Body of pancreas (tissue), 4 donors: ENCODE measurements around the gene CAMK4.

Experiments
- POLR2A ChIP-seq, 3 donors: fragments of 450-650 bp; IDR thresholded peaks; one replicate each; pipeline ENCODE4 v1.6.1; 2016; ENCODE audit warnings: antibody characterized with exemption in 3 of 3, mild to moderate bottlenecking in 2 of 3
- TF ChIP-seq, protein P1 (sequence below), 7 experiments: fragments of 450-650 bp in 4 of 7; fragments of 200-600 bp in 3 of 7; sonication (generic) in 3 of 7; IDR thresholded peaks; one replicate each; pipeline ENCODE4 v1.5.1; 2016 to 2019; ENCODE audit warnings: antibody characterized with exemption in 7 of 7

DNA sequence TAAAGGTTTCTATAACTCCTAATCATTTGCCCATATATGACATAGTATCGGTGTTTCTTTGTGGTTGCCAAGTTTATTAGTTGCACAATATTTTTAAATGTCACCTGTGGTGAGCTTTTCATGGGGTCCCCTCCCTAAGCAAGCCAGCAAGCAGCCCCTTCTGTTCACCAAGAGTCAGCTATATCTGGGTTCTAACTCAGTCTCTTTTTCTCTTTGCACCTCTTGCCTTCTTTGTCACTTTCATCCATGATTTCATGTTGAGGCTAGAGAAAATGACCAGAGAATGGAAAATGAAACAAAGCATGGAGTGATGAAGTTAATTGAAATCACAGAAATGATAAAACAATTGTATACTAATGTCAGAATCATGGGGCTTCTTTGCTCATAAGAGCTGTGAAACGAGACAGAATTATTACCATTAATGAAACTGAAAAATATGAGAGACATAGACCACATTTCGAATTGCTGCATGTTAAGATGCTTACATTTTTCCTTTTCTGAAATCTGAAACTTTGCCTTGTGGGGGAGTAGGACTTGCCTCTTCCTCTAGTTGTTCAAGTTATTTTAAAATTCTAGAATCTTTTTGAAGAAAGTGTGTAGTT is 75.7 kb downstream of the CAMK4 start:
- TF ChIP-seq, protein P1, sequence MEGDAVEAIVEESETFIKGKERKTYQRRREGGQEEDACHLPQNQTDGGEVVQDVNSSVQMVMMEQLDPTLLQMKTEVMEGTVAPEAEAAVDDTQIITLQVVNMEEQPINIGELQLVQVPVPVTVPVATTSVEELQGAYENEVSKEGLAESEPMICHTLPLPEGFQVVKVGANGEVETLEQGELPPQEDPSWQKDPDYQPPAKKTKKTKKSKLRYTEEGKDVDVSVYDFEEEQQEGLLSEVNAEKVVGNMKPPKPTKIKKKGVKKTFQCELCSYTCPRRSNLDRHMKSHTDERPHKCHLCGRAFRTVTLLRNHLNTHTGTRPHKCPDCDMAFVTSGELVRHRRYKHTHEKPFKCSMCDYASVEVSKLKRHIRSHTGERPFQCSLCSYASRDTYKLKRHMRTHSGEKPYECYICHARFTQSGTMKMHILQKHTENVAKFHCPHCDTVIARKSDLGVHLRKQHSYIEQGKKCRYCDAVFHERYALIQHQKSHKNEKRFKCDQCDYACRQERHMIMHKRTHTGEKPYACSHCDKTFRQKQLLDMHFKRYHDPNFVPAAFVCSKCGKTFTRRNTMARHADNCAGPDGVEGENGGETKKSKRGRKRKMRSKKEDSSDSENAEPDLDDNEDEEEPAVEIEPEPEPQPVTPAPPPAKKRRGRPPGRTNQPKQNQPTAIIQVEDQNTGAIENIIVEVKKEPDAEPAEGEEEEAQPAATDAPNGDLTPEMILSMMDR (IDR thresholded peaks at IDR 0.05) = no peak
- no peak for TF ChIP-seq POLR2A (IDR thresholded peaks at IDR 0.05)
